SJSA1 (cell line): ENCODE measurements around the gene CD7. TPM values are rescaled to one million over a fixed set of nuclear protein-coding genes. Genes with fewer than 3 reads are reported as not detected.
A peak's percentile ranks its signal among the peaks of the same experiment; 100 is the strongest.

Source experiments
- DNase-seq, 2 experiments: peaks; one replicate each; pipeline ENCODE4 v3.0.0-alpha.2; 2015 to 2020; ENCODE audit warnings: low spot score in 2 of 2, low read depth in 1 of 2
- H3K27ac ChIP-seq: fragments of 250-450 bp; sonication (Bioruptor Pico); 2 replicates; pipeline ENCODE4 v1.5.1; 2020; ENCODE audit warnings: mild to moderate bottlenecking, moderate library complexity
- H3K27me3 ChIP-seq: fragments of 250-450 bp; sonication (Bioruptor Pico); replicated peaks from 2 replicates; pipeline ENCODE4 v1.5.1; 2020; ENCODE audit warnings: mild to moderate bottlenecking, moderate library complexity
- H3K36me3 ChIP-seq: fragments of 250-450 bp; sonication (Bioruptor Pico); 2 replicates; pipeline ENCODE4 v1.5.1; 2020; ENCODE audit warnings: mild to moderate bottlenecking
- H3K4me1 ChIP-seq: fragments of 250-450 bp; sonication (Bioruptor Pico); replicated peaks from 2 replicates; pipeline ENCODE4 v1.6.1; 2021; ENCODE audit warnings: mild to moderate bottlenecking
- H3K4me3 ChIP-seq: fragments of 250-450 bp; sonication (Bioruptor Pico); 2 replicates; pipeline ENCODE4 v1.5.1; 2020; ENCODE audit warnings: mild to moderate bottlenecking
- H3K9me3 ChIP-seq: fragments of 250-450 bp; sonication (Bioruptor Pico); replicated peaks from 2 replicates; pipeline ENCODE4 v1.5.1; 2020; ENCODE audit warnings: mild to moderate bottlenecking
- total RNA-seq: library from RNA; depleted of rRNA; stranded (reverse); fragments of >200 nt; shearing (Covaris generic); gene quantifications from 2 replicates; pipeline ENCODE4 v1.2.3, GENCODE V29; 2014

CD7 gene
- total RNA-seq, 1 experiment from 2014 or later = not detected

DNA sequence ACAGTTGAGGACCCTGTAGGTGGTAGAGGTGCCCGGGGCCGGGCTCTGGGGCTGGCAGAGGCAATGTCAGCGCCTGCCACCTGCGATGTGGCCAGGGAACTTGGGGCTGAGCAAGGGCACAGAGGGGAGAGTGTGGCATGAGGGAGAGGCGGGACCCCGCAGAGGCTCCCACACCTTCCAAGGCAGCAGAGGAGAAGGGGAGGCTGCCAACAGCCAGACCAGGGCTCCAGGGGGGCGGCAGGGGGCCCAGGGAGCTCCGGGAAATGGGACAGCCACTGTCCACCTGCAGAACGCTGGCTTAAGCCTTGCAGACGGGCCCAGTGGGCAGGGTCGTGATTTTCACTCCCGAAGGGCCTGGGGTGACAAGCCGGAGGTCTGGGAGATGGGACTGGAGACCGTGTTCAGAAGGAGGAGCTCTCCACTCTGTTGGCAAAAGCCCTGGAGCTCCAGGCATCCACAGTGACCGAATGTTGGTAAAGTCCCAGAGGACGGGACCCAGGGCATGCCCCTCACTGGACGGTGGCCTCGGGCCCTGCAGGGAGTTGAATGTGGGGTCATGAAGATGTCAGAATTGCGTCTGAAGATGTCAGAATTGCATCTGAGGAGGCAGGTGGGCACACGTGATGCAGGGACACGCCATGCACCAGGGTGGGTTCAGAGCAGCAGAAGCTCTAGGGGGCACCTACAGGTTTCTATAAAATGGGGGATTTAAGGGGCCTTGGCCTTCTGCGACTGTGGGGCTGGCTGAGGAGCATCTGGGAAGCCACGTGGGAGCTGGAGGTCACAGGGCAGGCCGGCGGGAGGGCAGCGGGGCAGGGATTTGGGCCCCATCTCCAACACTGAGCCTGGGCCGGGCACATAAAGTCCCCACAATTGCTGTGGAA, 18.6 kb downstream of the CD7 start:
- Histone ChIP-seq H3K27me3 (no peaks in the 10 kb centered on the region), H3K9me3 (no peaks in the 10 kb centered on the region), H3K36me3 (peaks cover 2% of the 10 kb centered on the region), H3K27ac (peak overlapping the region; percentile 82), H3K4me1 (peaks cover 50% of the 10 kb centered on the region), H3K4me3 (peak overlapping the region; percentile 41)
- no peak for DNase-seq

DNA sequence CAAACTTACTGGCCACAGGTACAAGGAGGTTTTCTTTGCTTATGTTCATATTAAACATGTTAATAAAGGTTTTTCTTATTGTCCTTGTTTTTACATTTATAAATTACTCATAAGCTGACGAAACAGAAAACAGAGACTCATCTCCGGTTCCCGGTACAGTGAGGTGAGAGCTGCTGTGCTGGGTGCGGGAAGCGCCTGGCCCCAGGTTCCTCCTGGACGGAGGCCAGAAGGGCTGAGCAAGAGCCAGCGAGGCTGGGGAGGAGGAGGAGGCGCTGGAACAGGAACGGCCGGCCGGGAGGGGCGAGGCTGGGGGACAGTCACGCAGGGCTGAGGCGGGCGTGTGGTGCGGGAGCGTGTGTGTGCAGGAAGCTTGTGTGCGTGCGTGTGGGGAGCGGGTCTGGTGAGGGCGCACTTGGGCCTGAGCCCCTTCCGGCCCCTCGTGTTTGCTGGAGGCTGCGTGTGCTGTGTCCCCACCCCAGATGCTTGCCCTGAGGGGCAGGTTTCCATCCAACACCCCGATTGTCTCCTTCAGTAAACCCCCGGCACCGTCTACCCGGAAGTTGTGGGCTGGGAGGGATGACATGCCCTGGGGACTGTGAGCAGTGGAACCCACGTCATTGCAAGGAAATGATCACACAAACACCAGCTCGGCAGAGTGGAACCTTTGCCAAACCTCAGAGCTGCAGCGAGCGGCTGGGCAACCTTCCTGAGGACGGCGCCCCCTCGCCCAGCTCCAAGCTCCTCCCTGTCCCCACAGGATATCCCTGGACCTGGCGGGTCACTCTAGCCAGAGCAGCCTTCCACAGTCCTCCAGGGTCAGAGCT, 19.5 kb downstream of the CD7 start:
- DNase-seq = peak; percentile 92 to 95
- Histone ChIP-seq H3K4me1 (peaks cover 53% of the 10 kb centered on the region), H3K27ac (peak overlapping the region; percentile 82)

DNA sequence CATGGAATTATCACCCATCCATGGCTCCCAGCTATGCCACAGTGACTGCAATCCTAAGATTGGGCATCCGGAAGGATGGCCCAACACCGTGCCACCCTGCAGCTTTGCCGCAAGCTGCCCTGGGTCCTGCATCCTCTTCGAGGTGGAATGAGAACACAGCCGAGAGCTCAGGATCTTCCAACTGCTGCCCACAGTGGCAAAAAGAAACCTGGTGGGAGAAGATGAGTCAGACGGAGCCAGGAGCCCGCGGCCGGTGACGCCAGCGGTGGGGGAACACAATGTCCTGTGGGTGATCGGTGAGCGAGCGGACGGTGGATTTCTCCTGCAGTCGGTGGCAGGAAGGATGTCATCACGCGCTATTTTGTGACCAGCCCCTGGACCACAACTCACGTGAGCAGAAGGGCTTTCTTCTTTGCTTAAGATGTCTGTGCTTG, 20.1 kb downstream of the CD7 start:
- Histone ChIP-seq H3K36me3 (peaks cover 6% of the 10 kb centered on the region), H3K4me3 (peak overlapping the region; percentile 41), H3K27me3 (no peaks in the 10 kb centered on the region), H3K4me1 (peaks cover 55% of the 10 kb centered on the region), H3K27ac (peak overlapping the region; percentile 82), H3K9me3 (no peaks in the 10 kb centered on the region)
- peak; percentile 86 to 91 for DNase-seq

More for the DNA sequence above, 19.5 kb downstream of the CD7 start:
- H3K36me3 ChIP-seq = peaks cover 6% of the 10 kb centered on the region
- H3K4me3 ChIP-seq = peak overlapping the region; percentile 41
- no peaks in the 10 kb centered on the region for H3K27me3 ChIP-seq
- H3K9me3 ChIP-seq = no peaks in the 10 kb centered on the region

DNA sequence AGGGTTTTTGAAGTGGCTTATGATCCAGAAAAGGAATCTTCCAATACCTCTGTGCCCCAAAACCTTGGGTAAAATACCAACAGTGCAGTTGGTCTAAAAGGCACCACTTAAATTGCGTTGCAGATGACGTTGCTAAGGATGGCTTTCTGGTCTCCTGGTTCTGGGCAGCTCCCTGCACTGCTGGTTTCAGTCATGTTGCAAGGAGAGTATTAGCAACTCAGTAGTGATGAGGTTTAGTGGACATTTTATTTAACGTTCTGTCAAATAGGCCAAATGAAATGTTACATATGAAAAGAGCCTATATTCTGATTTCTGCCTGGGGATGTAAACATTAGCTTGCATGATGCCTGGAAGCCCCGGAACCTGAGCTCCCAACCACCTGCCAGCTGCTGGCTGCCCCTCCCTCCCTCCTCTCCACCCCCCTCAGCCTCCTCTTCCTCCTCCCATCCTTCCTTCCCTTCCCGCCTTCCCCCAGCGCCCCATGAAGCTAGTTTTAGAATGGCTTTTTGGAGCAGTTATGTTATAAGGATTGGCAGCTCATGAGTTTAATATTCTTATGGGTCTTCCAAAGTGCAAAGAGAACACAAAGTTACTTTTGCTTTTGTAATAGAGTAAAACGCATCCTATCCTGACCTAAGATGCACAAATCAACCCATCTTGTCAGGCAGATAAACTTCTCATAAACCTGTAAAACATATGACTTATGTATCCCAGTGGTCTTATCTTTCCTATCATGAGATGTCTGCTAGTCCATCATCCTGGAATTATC, 20.7 kb downstream of the CD7 start:
- Histone ChIP-seq H3K4me1 (peaks cover 59% of the 10 kb centered on the region), H3K27me3 (no peaks in the 10 kb centered on the region), H3K36me3 (peaks cover 6% of the 10 kb centered on the region), H3K4me3 (peak overlapping the region; percentile 41), H3K9me3 (no peaks in the 10 kb centered on the region), H3K27ac (peak overlapping the region; percentile 82; the same call in 1 of the 2 replicates)
- DNase-seq = no peak

DNA sequence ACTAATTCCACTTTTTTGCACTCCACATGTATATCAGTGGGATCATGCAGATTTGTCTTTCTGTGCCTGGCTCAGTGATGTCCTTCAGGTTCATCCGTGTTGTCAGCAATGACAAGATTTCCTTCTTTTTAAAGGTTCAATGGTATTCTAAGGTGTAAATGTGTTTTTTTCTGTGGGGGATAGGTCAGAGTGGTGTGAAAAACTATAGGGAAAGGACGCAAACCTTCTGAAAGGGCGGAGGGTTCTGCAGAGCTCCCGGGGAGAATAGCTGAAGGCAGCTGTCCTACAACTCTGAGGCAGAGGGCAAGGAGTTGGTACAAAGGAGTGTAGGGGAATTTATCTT, 22.0 kb downstream of the CD7 start:
- DNase-seq = no peak
- Histone ChIP-seq H3K4me1 (peaks cover 51% of the 10 kb centered on the region), H3K9me3 (no peaks in the 10 kb centered on the region), H3K27ac (no peak overlapping the region), H3K36me3 (peaks cover 6% of the 10 kb centered on the region), H3K27me3 (no peaks in the 10 kb centered on the region), H3K4me3 (no peak overlapping the region)

DNA sequence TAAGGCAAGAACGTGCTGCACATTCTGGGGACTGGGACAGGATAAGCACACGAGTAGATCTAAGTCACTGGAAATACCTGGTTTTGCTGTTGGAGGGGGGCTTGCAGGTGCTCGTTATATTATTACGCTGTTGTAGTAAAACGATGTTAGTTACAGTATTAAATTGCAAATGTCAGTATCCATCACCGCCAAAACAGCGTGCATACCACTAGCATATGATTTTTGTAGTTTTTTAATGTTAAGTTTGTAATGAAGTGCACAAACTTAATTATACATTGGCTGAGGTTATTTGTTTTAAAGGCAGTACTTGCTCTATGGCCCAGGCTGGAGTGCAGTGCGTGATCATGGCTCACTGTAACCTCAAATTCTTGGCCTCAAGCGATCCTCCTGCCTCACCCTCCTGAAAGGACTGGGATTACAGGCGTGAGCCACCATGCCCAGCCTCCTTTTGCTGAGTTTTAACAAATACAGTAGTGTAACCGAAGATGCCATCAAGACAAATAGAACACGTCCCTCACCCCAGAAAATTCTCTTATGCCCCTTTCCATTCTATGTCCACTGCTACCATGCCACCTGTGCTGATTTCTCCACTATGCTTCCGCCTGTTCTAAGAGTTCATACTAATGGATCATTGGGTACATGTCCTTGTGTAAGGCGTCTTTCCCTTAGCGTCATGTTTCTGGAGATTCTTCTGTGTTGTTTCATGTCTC, 23.2 kb downstream of the CD7 start:
- Histone ChIP-seq H3K27me3 (no peaks in the 10 kb centered on the region), H3K9me3 (no peaks in the 10 kb centered on the region), H3K36me3 (peaks cover 6% of the 10 kb centered on the region), H3K4me1 (peaks cover 52% of the 10 kb centered on the region), H3K4me3 (no peak overlapping the region), H3K27ac (no peak overlapping the region)
- no peak for DNase-seq

DNA sequence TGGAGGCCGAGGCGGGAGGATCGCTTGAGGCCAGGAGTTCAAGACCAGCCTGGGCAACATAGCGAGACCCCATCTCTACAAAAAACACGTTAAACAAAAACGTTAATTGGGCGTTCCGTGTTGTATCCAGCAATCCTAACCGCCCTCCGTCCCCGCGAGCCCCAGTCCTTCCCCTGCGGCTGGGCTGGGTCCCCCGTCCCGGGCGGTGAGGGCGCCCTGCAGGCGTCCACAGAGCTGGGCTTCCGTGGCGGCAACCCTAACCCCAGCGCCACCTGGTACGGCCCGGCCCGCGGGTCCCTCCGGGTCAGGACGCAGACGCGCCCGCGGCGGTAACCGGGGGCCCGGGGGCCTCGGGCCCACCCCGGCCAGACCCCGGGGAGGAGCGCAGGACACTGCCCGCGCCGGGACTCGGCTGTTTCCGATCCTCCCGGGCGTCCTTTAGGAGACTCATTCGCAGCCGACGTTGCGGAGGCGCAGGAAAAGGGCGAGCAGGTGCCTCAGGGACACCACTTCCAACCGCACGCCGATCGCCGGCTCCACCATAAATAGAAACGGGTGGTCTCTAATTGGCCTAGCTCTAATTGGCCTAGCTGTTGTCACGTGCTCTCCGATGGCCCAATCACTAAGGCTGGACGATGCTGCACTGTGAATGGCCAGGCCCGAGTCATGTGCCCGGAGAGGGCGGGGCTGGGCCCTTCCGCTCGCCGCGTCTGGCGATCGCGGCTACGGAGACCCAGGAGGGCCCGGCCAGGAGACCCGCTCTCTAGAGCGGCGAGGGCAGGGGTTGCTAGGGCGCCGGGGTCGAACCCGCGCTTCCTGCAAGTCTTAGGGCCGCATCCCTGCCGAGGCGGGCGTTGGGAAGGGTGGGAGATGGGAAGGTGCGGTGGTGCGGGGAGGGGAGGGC, 24.9 kb downstream of the CD7 start:
- Histone ChIP-seq H3K9me3 (no peaks in the 10 kb centered on the region), H3K4me3 (peak overlapping the region; percentile 62), H3K36me3 (peaks cover 6% of the 10 kb centered on the region), H3K27ac (peak overlapping the region; percentile 50), H3K4me1 (peaks cover 56% of the 10 kb centered on the region), H3K27me3 (no peaks in the 10 kb centered on the region)
- DNase-seq = peak; percentile 94 to 98

DNA sequence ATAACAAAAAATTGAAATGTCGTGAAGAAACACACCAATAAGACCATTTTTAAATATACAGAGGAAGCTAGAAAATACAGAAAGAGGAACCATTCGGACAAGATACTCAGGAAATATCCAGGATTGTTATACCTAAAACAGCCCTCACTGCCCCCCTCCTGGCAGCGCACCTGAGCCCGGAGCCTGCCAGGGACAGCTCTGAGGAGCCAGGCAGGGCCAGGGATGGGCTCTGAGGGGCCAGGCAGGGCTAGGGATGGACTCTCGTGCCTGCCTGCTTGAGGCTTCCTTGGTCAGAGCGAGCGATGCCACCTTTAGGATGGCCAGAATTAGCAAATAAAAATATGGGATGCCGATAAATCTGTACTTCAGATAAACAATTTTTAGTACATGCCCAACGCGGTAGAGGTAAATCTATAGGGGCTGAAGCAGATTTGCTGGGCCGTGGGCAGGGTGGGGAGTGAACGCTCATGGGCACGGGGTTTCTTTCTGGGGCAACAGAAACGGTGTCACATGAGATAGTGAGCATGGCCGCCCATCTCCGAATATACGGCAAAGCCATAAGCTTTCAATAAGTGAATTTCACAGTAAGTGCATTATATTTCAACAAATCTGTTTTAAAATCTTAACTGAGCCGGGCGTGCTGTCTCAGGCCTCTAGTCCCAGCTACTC, 25.7 kb downstream of the CD7 start:
- DNase-seq = no peak
- H3K36me3 ChIP-seq = peaks cover 6% of the 10 kb centered on the region
- H3K27ac ChIP-seq = no peak overlapping the region
- no peaks in the 10 kb centered on the region for H3K27me3 ChIP-seq
- no peaks in the 10 kb centered on the region for H3K9me3 ChIP-seq
- H3K4me1 ChIP-seq = peaks cover 56% of the 10 kb centered on the region
- H3K4me3 ChIP-seq = peak overlapping the region; percentile 62

DNA sequence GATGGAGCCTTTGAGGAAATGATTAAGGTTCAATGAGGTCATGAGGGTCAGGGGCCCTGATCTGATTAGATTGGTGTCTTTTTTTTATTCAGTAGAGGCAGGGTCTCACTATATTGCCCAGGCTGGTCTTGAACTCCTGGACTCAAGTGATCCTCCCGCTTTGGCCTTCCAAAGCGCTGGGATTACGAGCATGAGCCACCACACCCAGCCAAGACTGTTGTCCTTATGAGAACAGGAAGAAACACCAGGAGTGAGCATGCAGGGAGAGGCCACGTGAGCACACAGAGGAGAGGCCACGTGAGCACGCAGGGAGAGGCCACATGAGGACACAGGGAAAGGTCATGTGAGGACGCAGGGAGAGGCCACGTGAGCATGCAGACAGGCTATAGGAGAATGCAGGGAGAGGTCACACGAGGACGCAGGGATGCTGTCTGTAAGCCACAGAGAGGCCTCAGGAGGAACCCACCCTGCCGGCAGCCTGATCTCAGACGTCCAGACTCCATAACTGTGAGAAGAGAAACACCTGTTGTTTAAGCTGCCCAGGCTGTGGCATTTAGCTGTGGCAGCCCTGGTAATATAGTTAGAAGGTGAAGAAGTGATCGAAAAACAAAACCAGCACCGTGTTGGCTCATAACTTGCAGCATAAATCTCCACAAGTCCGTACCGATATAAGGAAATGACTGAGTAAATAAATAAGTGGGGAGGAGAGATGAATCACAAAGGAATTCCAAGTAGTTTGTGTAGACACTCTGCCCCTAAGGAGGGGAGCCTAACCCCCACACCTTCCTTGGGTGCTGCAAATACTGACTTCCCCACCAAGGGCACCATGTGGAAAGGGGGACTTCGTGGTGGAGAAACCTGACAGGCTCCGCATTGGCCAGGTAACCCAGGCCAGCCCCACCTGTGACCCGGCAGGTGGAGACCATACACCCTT, 29.3 kb downstream of the CD7 start:
- no peak overlapping the region for H3K4me3 ChIP-seq
- peak overlapping the region; percentile 78 for H3K27ac ChIP-seq
- H3K9me3 ChIP-seq = no peaks in the 10 kb centered on the region
- no peaks in the 10 kb centered on the region for H3K36me3 ChIP-seq
- no peaks in the 10 kb centered on the region for H3K27me3 ChIP-seq
- peaks cover 41% of the 10 kb centered on the region for H3K4me1 ChIP-seq
- DNase-seq = peak; percentile 96

DNA sequence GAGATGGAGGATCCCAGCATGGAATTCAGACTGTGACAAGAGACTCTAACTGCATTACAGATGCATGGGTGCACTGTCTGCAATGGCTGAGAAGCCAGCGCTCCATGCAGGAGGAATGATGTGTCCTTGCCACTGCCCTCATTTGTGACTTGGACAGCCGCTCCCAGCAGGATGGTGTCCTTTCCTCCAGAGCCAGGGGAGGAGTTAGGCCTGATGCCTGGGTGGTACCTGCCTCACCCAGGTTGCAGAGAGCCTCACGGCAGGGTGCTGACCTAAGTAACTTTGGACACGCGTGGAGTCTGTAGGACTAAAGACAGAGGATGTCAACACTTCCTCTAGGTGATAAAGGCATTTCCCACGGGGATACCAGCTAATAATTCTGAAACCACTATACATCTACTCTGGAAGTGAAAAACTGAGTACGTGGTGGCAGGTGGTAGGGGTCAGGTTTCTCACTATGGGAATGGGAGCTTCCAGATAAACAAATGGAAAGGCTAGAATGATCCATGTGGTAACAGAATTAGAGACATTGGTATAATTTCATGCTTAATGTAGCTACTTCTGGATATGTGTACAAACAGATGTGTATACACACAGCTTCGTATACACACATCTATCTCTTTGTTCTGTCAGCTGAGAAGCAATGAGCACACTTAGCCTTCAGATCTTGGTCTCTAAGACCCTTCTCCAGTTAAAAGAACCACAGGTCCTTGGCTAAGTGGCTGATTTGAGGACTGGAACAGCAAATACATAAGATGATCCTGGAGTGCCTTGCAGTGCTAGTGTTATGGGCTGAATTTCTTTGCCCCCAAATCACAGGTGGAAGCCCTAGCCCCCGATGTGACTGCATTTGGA, 30.2 kb downstream of the CD7 start:
- H3K27me3 ChIP-seq = no peaks in the 10 kb centered on the region
- H3K27ac ChIP-seq = peak overlapping the region; percentile 78
- no peak for DNase-seq
- H3K4me1 ChIP-seq = peaks cover 48% of the 10 kb centered on the region
- no peaks in the 10 kb centered on the region for H3K9me3 ChIP-seq
- H3K4me3 ChIP-seq = no peak overlapping the region
- H3K36me3 ChIP-seq = no peaks in the 10 kb centered on the region
